Mucosa of rectum (tissue), 2 donors: ENCODE data around the gene ADGRL3.
"Not testable (repeated sequence)": the region's sequence is repeated elsewhere in the genome, so short reads cannot be mapped to it uniquely, and the experiment has no call there.

ENCODE experiments used
- H3K27ac ChIP-seq, 2 donors: one replicate each; pipeline ENCODE4 v1.7.0; 2013; ENCODE audit warnings: inconsistent platforms in 2 of 2, low read depth in 2 of 2, low read length in 2 of 2
- H3K27me3 ChIP-seq, 2 donors: one replicate each; pipeline ENCODE4 v1.7.0; 2013; ENCODE audit warnings: low read length in 2 of 2; ENCODE audit not compliant: control insufficient read depth in 2 of 2, insufficient read depth in 2 of 2
- H3K36me3 ChIP-seq, 2 donors: one replicate each; pipeline ENCODE4 v1.7.0; 2013; ENCODE audit warnings: low read length in 2 of 2; ENCODE audit not compliant: control insufficient read depth in 2 of 2, insufficient read depth in 2 of 2
- H3K4me1 ChIP-seq, 2 donors: one replicate each; pipeline ENCODE4 v1.7.0; 2013; ENCODE audit warnings: low read length in 2 of 2, mild to moderate bottlenecking in 1 of 2; ENCODE audit not compliant: control insufficient read depth in 2 of 2, insufficient read depth in 2 of 2
- H3K4me3 ChIP-seq, 2 donors: one replicate each; pipeline ENCODE4 v1.7.0; 2013; ENCODE audit warnings: low read length in 2 of 2
- H3K9ac ChIP-seq, 2 donors: one replicate each; pipeline ENCODE4 v1.7.0; 2013; ENCODE audit warnings: low read length in 2 of 2, low read depth in 1 of 2, mild to moderate bottlenecking in 1 of 2
- H3K9me3 ChIP-seq, 2 donors: one replicate each; pipeline ENCODE4 v1.7.0; 2013; ENCODE audit warnings: low read length in 2 of 2; ENCODE audit not compliant: control insufficient read depth in 2 of 2
- donor health status: healthy.
- donor health status: Normal muscosa, but diverticular disease.

ADGRL3 gene

GRCh38 chr4:61203436-61203790, 3.3 kb downstream of the ADGRL3 start:
- H3K36me3 ChIP-seq = no peaks in the 10 kb centered on the region
- no peak overlapping the region for H3K9ac ChIP-seq
- no peaks in the 10 kb centered on the region for H3K9me3 ChIP-seq
- H3K4me1 ChIP-seq = no peaks in the 10 kb centered on the region
- peaks cover 6 to 19% of the 10 kb centered on the region in 2 donors for H3K27me3 ChIP-seq
- no peak overlapping the region for H3K27ac ChIP-seq
- peak overlapping the region; percentile 47 to 53 for H3K4me3 ChIP-seq

DNA sequence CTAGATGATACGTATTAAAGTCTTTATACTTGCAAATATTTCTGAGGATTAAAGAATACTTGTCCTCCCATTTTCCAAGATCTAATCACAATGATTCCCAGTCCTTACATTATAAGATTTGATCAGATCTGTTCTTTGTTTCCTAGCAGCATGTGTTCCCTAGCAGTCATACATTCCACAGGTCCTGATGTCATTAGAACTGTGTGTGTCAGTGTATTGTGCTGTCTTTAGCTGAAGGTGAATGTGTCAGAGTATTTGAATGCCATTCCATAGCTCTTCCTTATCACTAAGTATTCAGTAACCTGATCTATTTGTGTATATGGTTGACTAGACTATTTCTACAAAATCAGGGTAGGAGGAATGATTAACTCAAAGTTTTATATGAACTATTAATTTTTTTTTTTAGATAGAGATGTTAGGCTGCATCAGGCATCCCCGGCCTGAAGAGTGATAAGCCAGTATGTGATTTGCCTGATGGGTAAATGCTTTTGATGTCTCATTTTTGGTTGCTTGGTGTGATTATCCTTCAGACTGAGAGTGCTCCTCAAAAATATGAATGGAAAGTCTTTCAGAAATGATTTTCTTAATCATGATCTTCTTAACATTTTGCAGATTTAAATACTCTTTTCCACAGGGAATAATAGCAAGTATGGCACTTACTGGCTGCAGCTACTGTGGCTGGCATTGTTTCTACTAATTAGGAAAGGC, 4.4 kb downstream of the ADGRL3 start:
- no peaks in the 10 kb centered on the region for H3K9me3 ChIP-seq
- no peak overlapping the region for H3K4me3 ChIP-seq
- H3K4me1 ChIP-seq = no peaks in the 10 kb centered on the region
- peaks cover 6 to 14% of the 10 kb centered on the region in 2 donors for H3K27me3 ChIP-seq
- H3K36me3 ChIP-seq = no peaks in the 10 kb centered on the region
- no peak overlapping the region for H3K9ac ChIP-seq
- H3K27ac ChIP-seq = no peak overlapping the region

DNA sequence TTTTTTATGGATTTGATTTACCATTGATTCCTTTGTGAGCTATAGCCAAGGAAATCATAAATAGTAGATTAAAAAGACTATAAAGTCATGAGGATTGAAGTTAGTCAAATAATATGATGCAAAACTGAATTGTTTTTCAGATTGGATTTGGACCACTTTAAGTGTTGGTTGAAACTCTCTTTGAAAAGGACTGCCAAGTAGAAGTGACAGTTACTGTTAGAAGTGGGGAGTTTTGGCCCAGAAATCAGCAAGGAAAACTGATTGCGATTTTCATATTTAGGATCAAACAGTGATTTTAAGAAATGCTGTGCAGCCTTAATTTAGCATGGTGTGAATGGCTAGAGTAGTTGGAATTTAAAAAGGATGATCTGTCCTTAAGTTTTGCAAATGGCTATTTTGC, 4.9 kb downstream of the ADGRL3 start:
- Histone ChIP-seq H3K9ac (no peak overlapping the region), H3K36me3 (no peaks in the 10 kb centered on the region), H3K4me1 (no peaks in the 10 kb centered on the region), H3K9me3 (no peaks in the 10 kb centered on the region), H3K27ac (no peak overlapping the region), H3K4me3 (no peak overlapping the region), H3K27me3 (peaks cover 6 to 12% of the 10 kb centered on the region in 2 donors)

DNA sequence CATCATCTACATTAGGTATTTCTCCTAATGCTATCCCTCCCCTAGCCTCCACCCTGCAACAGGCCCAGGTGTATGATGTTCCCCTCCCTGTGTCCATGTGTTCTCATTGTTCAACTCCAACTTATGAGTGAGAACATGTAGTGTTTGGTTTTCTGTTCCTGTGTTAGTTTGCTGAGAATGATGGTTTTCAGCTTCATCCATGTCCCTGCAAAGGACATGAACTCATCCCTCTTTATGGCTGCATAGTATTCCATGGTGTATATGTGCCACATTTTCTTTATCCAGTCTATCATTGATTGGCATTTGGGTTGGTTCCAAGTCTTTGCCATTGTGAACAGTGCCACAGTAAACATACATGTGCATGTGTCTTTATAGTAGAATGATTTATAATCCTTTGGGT, 7.0 kb downstream of the ADGRL3 start:
- H3K9ac ChIP-seq, H3K4me1 ChIP-seq, H3K9me3 ChIP-seq, H3K4me3 ChIP-seq, H3K27me3 ChIP-seq, H3K36me3 ChIP-seq, H3K27ac ChIP-seq: not testable (repeated sequence)

DNA sequence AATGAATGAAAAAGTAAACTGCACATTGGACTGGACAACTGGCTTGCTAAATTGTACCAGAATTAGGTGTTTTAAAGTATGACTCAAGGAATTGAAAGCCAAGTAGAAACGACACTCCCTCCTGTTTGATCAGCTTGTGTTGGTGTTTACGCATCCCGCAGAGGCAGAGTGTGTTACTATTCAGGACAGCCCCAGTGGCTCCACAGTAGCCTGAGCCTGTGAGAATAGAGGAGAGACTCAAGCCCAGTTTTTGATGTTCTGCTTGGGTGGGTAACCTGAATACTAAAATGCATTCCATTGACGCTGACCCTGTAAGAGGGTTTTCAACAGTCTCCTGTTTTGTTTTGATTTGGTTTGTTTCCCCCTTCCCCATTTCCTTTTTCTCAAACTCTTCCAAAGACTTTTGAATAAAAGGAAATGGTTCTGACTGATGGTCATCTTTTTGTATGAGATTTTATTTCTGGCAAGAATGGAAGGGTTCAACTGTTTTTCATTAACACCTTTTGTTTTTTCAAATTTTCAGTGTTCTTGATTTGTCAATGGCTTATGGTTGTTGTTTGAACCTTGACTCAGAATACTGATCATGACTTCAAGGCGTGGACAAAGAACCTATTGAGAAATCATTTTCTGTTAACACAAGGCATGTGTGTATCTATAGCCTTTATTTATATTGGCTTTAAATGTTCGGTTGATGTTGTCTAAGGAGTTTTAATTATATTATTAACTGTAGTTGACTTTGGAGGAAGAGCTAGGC, 10.2 kb downstream of the ADGRL3 start:
- Histone ChIP-seq H3K27me3 (no peaks in the 10 kb centered on the region), H3K9ac (no peak overlapping the region), H3K4me3 (no peak overlapping the region), H3K9me3 (no peaks in the 10 kb centered on the region), H3K36me3 (no peaks in the 10 kb centered on the region), H3K27ac (no peak overlapping the region), H3K4me1 (no peaks in the 10 kb centered on the region)

- Histone ChIP-seq H3K27ac (no peak overlapping the region), H3K9me3 (no peaks in the 10 kb centered on the region), H3K4me3 (no peak overlapping the region), H3K27me3 (no peaks in the 10 kb centered on the region), H3K9ac (no peak overlapping the region), H3K4me1 (no peaks in the 10 kb centered on the region), H3K36me3 (no peaks in the 10 kb centered on the region)
Measured at GRCh38 chr4:61211781-61212180, 11.7 kb downstream of the ADGRL3 start.

- no peaks in the 10 kb centered on the region for H3K27me3 ChIP-seq
- H3K27ac ChIP-seq = no peak overlapping the region
- no peak overlapping the region for H3K4me3 ChIP-seq
- H3K9ac ChIP-seq = no peak overlapping the region
- no peaks in the 10 kb centered on the region for H3K36me3 ChIP-seq
- H3K9me3 ChIP-seq = no peaks in the 10 kb centered on the region
- no peaks in the 10 kb centered on the region for H3K4me1 ChIP-seq
Measured at GRCh38 chr4:61212788-61213187, 12.7 kb downstream of the ADGRL3 start.

GRCh38 chr4:61214680-61215079, 14.6 kb downstream of the ADGRL3 start:
- H3K4me3 ChIP-seq = no peak overlapping the region
- no peaks in the 10 kb centered on the region for H3K9me3 ChIP-seq
- no peak overlapping the region for H3K27ac ChIP-seq
- H3K4me1 ChIP-seq = no peaks in the 10 kb centered on the region
- no peaks in the 10 kb centered on the region for H3K27me3 ChIP-seq
- H3K9ac ChIP-seq = no peak overlapping the region
- no peaks in the 10 kb centered on the region for H3K36me3 ChIP-seq

GRCh38 chr4:61217222-61217621, 17.1 kb downstream of the ADGRL3 start:
- Histone ChIP-seq H3K4me3 (no peak overlapping the region), H3K9me3 (no peaks in the 10 kb centered on the region), H3K36me3 (no peaks in the 10 kb centered on the region), H3K27ac (no peak overlapping the region), H3K27me3 (no peaks in the 10 kb centered on the region), H3K4me1 (no peaks in the 10 kb centered on the region), H3K9ac (no peak overlapping the region)

DNA sequence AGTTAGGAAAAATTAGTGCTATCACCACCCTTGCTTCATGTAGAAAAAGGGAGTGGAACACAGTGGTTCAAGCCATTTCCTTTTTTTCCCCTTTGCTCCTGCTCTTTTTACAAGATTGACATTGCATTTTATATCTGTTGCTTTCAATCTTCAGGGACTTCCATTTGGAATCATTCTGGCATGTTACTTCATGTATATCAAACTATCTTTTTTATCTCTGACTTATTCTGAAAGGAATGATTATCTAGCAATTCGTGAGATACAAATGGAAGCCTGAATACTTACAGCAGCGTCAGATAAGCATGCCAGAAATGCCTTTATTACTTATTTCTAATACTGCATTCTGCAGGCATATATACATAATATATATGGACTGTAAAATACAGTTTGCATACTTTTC, 20.4 kb downstream of the ADGRL3 start:
- H3K36me3 ChIP-seq = no peaks in the 10 kb centered on the region
- H3K4me3 ChIP-seq = no peak overlapping the region
- H3K9ac ChIP-seq = no peak overlapping the region
- no peaks in the 10 kb centered on the region for H3K4me1 ChIP-seq
- no peak overlapping the region for H3K27ac ChIP-seq
- no peaks in the 10 kb centered on the region for H3K27me3 ChIP-seq
- H3K9me3 ChIP-seq = no peaks in the 10 kb centered on the region
